H9 (cell line): ENCODE measurements around the gene MAPRE3. TPM values are rescaled to one million over a fixed set of nuclear protein-coding genes. Genes with fewer than 3 reads are reported as not detected.

Source experiments
- DNase-seq: peaks from one replicate; pipeline ENCODE4 v3.0.0-alpha.2; 2017
- H2AFZ ChIP-seq: one replicate; pipeline ENCODE4 v1.6.1; 2013; ENCODE audit warnings: mild to moderate bottlenecking, low read length, control low read depth, moderate library complexity
- H2AK5ac ChIP-seq: 2 replicates; pipeline ENCODE4 v1.6.1; 2013; ENCODE audit warnings: low read length, control low read depth, mixed read lengths; ENCODE audit not compliant: insufficient read length
- H2BK120ac ChIP-seq: one replicate; pipeline ENCODE4 v1.6.1; 2013; ENCODE audit warnings: low read depth, mild to moderate bottlenecking, low read length, control low read depth, inconsistent platforms; ENCODE audit not compliant: poor library complexity, severe bottlenecking
- H2BK12ac ChIP-seq: 2 replicates; pipeline ENCODE4 v1.6.1; 2013; ENCODE audit warnings: low read length, control low read depth, mixed read lengths, low read depth; ENCODE audit not compliant: insufficient read length
- H2BK15ac ChIP-seq: 2 replicates; pipeline ENCODE4 v1.6.1; 2013; ENCODE audit warnings: low read depth, low read length, control low read depth
- H2BK20ac ChIP-seq: one replicate; pipeline ENCODE4 v1.6.1; 2013; ENCODE audit warnings: low read depth, mild to moderate bottlenecking, low read length, control low read depth, inconsistent platforms; ENCODE audit not compliant: poor library complexity, severe bottlenecking
- H2BK5ac ChIP-seq: 2 replicates; pipeline ENCODE4 v1.6.1; 2013; ENCODE audit warnings: low read length, control low read depth, mixed read lengths; ENCODE audit not compliant: insufficient read length
- H3K14ac ChIP-seq: 2 replicates; pipeline ENCODE4 v1.6.1; 2013; ENCODE audit warnings: low read length, control low read depth; ENCODE audit not compliant: insufficient read depth
- H3K18ac ChIP-seq: 2 replicates; pipeline ENCODE4 v1.6.1; 2013; ENCODE audit warnings: low read depth, mild to moderate bottlenecking, mixed read lengths, low read length, control low read depth; ENCODE audit not compliant: insufficient read length
- H3K23ac ChIP-seq: 2 replicates; pipeline ENCODE4 v1.6.1; 2013; ENCODE audit warnings: low read length, control low read depth, mixed read lengths, low read depth; ENCODE audit not compliant: insufficient read length
- H3K23me2 ChIP-seq: 2 replicates; pipeline ENCODE4 v1.6.1; 2013; ENCODE audit warnings: low read depth, mild to moderate bottlenecking, mixed read lengths, low read length, control low read depth; ENCODE audit not compliant: insufficient read length, poor library complexity, severe bottlenecking
- H3K27ac ChIP-seq: 2 replicates; pipeline ENCODE4 v1.5.1; 2013; ENCODE audit warnings: low read length, control low read depth, mixed read lengths, low read depth; ENCODE audit not compliant: insufficient read length
- H3K27me3 ChIP-seq: 2 replicates; pipeline ENCODE4 v1.6.1; 2013; ENCODE audit warnings: low read length, control low read depth, inconsistent platforms; ENCODE audit not compliant: insufficient read depth
- H3K4ac ChIP-seq: 2 replicates; pipeline ENCODE4 v1.6.1; 2013; ENCODE audit warnings: low read depth, mild to moderate bottlenecking, control low read depth, inconsistent platforms, low read length, moderate library complexity
- H3K4me1 ChIP-seq: 2 replicates; pipeline ENCODE4 v1.6.1; 2013; ENCODE audit warnings: low read length, control low read depth, inconsistent platforms; ENCODE audit not compliant: insufficient read depth
- H3K4me2 ChIP-seq: 2 replicates; pipeline ENCODE4 v1.6.1; 2013; ENCODE audit warnings: low read length, control low read depth, mixed read lengths; ENCODE audit not compliant: insufficient read length, insufficient read depth
- H3K56ac ChIP-seq: 2 replicates; pipeline ENCODE4 v1.6.1; 2013; ENCODE audit warnings: low read depth, mild to moderate bottlenecking, mixed read lengths, low read length, control low read depth; ENCODE audit not compliant: insufficient read length
- H3K79me1 ChIP-seq: 2 replicates; pipeline ENCODE4 v1.6.1; 2013; ENCODE audit warnings: low read depth, mild to moderate bottlenecking, moderate library complexity, low read length, control low read depth, inconsistent platforms; ENCODE audit not compliant: insufficient read depth, poor library complexity, severe bottlenecking
- H3K79me2 ChIP-seq: 2 replicates; pipeline ENCODE4 v1.6.1; 2013; ENCODE audit warnings: low read length, control low read depth, inconsistent platforms; ENCODE audit not compliant: insufficient read depth
- H3K9ac ChIP-seq: 2 replicates; pipeline ENCODE4 v1.6.1; 2013; ENCODE audit warnings: low read length, control low read depth, mixed read lengths; ENCODE audit not compliant: insufficient read length; ENCODE audit errors: extremely low read depth
- H3K9me3 ChIP-seq: one replicate; pipeline ENCODE4 v1.6.1; 2013; ENCODE audit warnings: low read depth, low read length, inconsistent platforms; ENCODE audit not compliant: control insufficient read depth
- H3T11ph ChIP-seq: one replicate; pipeline ENCODE4 v1.6.1; 2013; ENCODE audit warnings: mild to moderate bottlenecking, low read length, control low read depth, inconsistent platforms
- H4K20me1 ChIP-seq: one replicate; pipeline ENCODE4 v1.6.1; 2013; ENCODE audit not compliant: control insufficient read depth, insufficient read length, insufficient read depth
- H4K5ac ChIP-seq: 2 replicates; pipeline ENCODE4 v1.6.1; 2013; ENCODE audit warnings: low read depth, mild to moderate bottlenecking, mixed read lengths, low read length, control low read depth; ENCODE audit not compliant: insufficient read length
- H4K8ac ChIP-seq: replicated peaks from 2 replicates; pipeline ENCODE4 v1.6.1; 2013; ENCODE audit warnings: low read length, control low read depth, mixed read lengths, low read depth; ENCODE audit not compliant: insufficient read length
- H4K91ac ChIP-seq: 2 replicates; pipeline ENCODE4 v1.6.1; 2013; ENCODE audit warnings: low read depth, mild to moderate bottlenecking, moderate library complexity, mixed read lengths, low read length, control low read depth; ENCODE audit not compliant: insufficient read length
- H3K27ac Mint-ChIP-seq, 3 experiments: 2 replicates in 2 of 3; 3 replicates in 1 of 3; pipeline ENCODE4 v1.8.0; 2020 to 2021; ENCODE audit warnings: mixed read lengths in 3 of 3, mild to moderate bottlenecking in 1 of 3, moderate library complexity in 1 of 3
- H3K27me3 Mint-ChIP-seq: 2 replicates; pipeline ENCODE4 v1.8.0; 2021; ENCODE audit warnings: low read depth, mild to moderate bottlenecking, moderate library complexity, mixed read lengths
- H3K36me3 Mint-ChIP-seq, 3 experiments: 2 replicates in 2 of 3; 3 replicates in 1 of 3; pipeline ENCODE4 v1.8.0; 2020 to 2021; ENCODE audit warnings: low read depth in 3 of 3, mixed read lengths in 3 of 3; ENCODE audit not compliant: insufficient read depth in 1 of 3
- H3K4me1 Mint-ChIP-seq, 2 experiments: 2 replicates each; pipeline ENCODE4 v1.8.0; 2020; ENCODE audit warnings: mixed read lengths in 2 of 2
- H3K4me3 Mint-ChIP-seq, 2 experiments: 2 replicates in 1 of 2; 3 replicates in 1 of 2; pipeline ENCODE4 v1.8.0; 2020 to 2021; ENCODE audit warnings: mild to moderate bottlenecking in 2 of 2, mixed read lengths in 2 of 2, moderate library complexity in 1 of 2
- H3K9me3 Mint-ChIP-seq, 2 experiments: 2 replicates in 1 of 2; 3 replicates in 1 of 2; pipeline ENCODE4 v1.8.0; 2020; ENCODE audit warnings: mild to moderate bottlenecking in 2 of 2, mixed read lengths in 2 of 2, moderate library complexity in 1 of 2
- CTCF ChIP-seq: fragments of 200-600 bp; sonication (generic); conservative IDR thresholded peaks from 3 replicates; pipeline ENCODE4 v1.8.0; 2021; ENCODE audit warnings: antibody characterized with exemption, mild to moderate bottlenecking
- WGBS: extraction: QIAGEN DNeasy Blood & Tissue Kit; methylation state at CpG from one replicate; pipeline ENCODE4 v1.1.7; 2013; ENCODE audit warnings: missing lambda C conversion rate, low lambda C conversion rate, mixed read lengths; ENCODE audit not compliant: insufficient read length; ENCODE audit errors: extremely low coverage; 5-methylcytosine and 5-hydroxymethylcytosine counted together
- total RNA-seq: library from RNA; stranded (reverse); gene quantifications from 2 replicates; pipeline ENCODE4 v1.2.1, GENCODE V29; 2021

Gene MAPRE3
- total RNA-seq, 1 experiment from 2014 or later: 2.0 TPM

- Histone ChIP-seq H3K23me2 (peaks cover 12% of the 10 kb centered on the region), H3K23ac (no peak overlapping the region), H2BK120ac (no peak overlapping the region), H2BK20ac (no peak overlapping the region), H3T11ph (no peak overlapping the region), H2BK5ac (no peak overlapping the region), H3K27ac (no peak overlapping the region), H3K18ac (no peak overlapping the region), H3K4me2 (peak overlapping the region; percentile 97), H4K91ac (no peak overlapping the region), H3K56ac (no peak overlapping the region), H2AFZ (no peak overlapping the region), H2AK5ac (no peak overlapping the region), H4K20me1 (no peaks in the 10 kb centered on the region), H4K5ac (no peak overlapping the region), H2BK15ac (no peak overlapping the region), H2BK12ac (no peak overlapping the region), H3K27me3 (no peaks in the 10 kb centered on the region), H3K79me2 (peaks cover 5% of the 10 kb centered on the region; the same call in 1 of the 2 replicates), H3K4me1 (no peaks in the 10 kb centered on the region), H3K14ac (no peak overlapping the region), H3K4ac (no peak overlapping the region), H3K79me1 (peaks cover 2% of the 10 kb centered on the region), H4K8ac (no peak overlapping the region), H3K9me3 (no peaks in the 10 kb centered on the region), H3K9ac (peak overlapping the region; percentile 85)
- Mint-ChIP-seq H3K9me3 (no peaks in the 10 kb centered on the region; a peak in 1 of 5 replicates), H3K4me1 (peaks cover 14 to 17% of the 10 kb centered on the region in 2 experiments), H3K4me3 (peak overlapping the region; percentile 94 to 97), H3K27ac (no peak overlapping the region), H3K27me3 (peaks cover 7% of the 10 kb centered on the region; the same call in 1 of the 2 replicates), H3K36me3 (peaks cover 18 to 50% (median 49%) of the 10 kb centered on the region in 3 experiments; a peak in 6 of 7 replicates)
- no peak for DNase-seq
- WGBS: no CpG with 5 or more reads among the region's 8 CpGs
- TF ChIP-seq CTCF: no peak
Observed at GRCh38 chr2:27069961-27070618, 99.7 kb downstream of the MAPRE3 start.
